VCaP (cell line): ENCODE data around the gene SESN1.

Source experiments
- H3K27ac ChIP-seq: fragments of 450-650 bp; 2 replicates; pipeline ENCODE4 v1.5.1; 2017
- CTCF ChIP-seq: fragments of 450-650 bp; conservative IDR thresholded peaks from 2 replicates; pipeline ENCODE4 v1.5.1; 2017; ENCODE audit warnings: mild to moderate bottlenecking, moderate library complexity

Gene SESN1

GRCh38 chr6:109024368-109024767 is 70.3 kb downstream of the SESN1 start:
- no peak for TF ChIP-seq CTCF
- no peak overlapping the region for H3K27ac ChIP-seq

- no peak for TF ChIP-seq CTCF
- H3K27ac ChIP-seq, result no peak overlapping the region
Measured at GRCh38 chr6:109023356-109023925, 71.2 kb downstream of the SESN1 start.

GRCh38 chr6:109021870-109022269 is 72.8 kb downstream of the SESN1 start:
- H3K27ac ChIP-seq, result no peak overlapping the region
- no peak for TF ChIP-seq CTCF

- no peak for TF ChIP-seq CTCF
- no peak overlapping the region for H3K27ac ChIP-seq
Measured at GRCh38 chr6:109019911-109020310, 74.7 kb downstream of the SESN1 start.

- TF ChIP-seq CTCF, result no peak
- no peak overlapping the region for H3K27ac ChIP-seq
Measured at GRCh38 chr6:109015176-109015575, 79.5 kb downstream of the SESN1 start.

- no peak overlapping the region for H3K27ac ChIP-seq
- TF ChIP-seq CTCF, result no peak
Measured at GRCh38 chr6:109014606-109015005, 80.0 kb downstream of the SESN1 start.

- no peak overlapping the region for H3K27ac ChIP-seq
- TF ChIP-seq CTCF, result no peak
Measured at GRCh38 chr6:109013656-109014305, 80.9 kb downstream of the SESN1 start.
